HG03558 (cell line): ENCODE data around the gene MS4A13.
"Not testable (repeated sequence)": the region's sequence is repeated elsewhere in the genome, so short reads cannot be mapped to it uniquely, and the experiment has no call there.

ENCODE experiments used
- ATAC-seq: cut with Tn5 transposase; IDR thresholded peaks from one replicate; pipeline ENCODE4 v1.9.1; 2021; ENCODE audit warnings: moderate number of reproducible peaks; ENCODE audit not compliant: unreplicated experiment; ENCODE audit errors: extremely low read depth

MS4A13 gene

GRCh38 chr11:60528934-60529333 lies 13.7 kb downstream of the MS4A13 start:
- no peak for ATAC-seq

GRCh38 chr11:60530454-60531100 lies 15.4 kb downstream of the MS4A13 start:
- no peak for ATAC-seq

GRCh38 chr11:60532383-60532782 lies 17.2 kb downstream of the MS4A13 start:
- ATAC-seq = not testable (repeated sequence)

GRCh38 chr11:60538627-60539026 lies 23.4 kb downstream of the MS4A13 start:
- ATAC-seq = not testable (repeated sequence)

- ATAC-seq = no peak
These were observed 28.9 kb downstream of the MS4A13 start for GRCh38 chr11:60544077-60544476.

- ATAC-seq = no peak
These were observed 46.1 kb downstream of the MS4A13 start for GRCh38 chr11:60561254-60561653.

- ATAC-seq = no peak
These were observed 48.5 kb downstream of the MS4A13 start for GRCh38 chr11:60563553-60564235.

- no peak for ATAC-seq
These were observed 51.6 kb downstream of the MS4A13 start for GRCh38 chr11:60566776-60567175.

- peak; percentile 56 for ATAC-seq
These were observed 55.8 kb downstream of the MS4A13 start for GRCh38 chr11:60570970-60571369.

- ATAC-seq = no peak
These were observed 74.4 kb downstream of the MS4A13 start for GRCh38 chr11:60589611-60590010.
